K562 (cell line): ENCODE measurements around the gene NOL11. TPM values are rescaled to one million over a fixed set of nuclear protein-coding genes. Genes with fewer than 3 reads are reported as not detected.

Experiments
- ATAC-seq: fragments of 200-7000 bp; cut with Tn5 transposase; 3 replicates; pipeline ENCODE4 v1.9.1; 2020; ENCODE audit warnings: moderate library complexity
- BruUV-seq: library from RNA; stranded (reverse); fragments of 400-500 nt; replicated peaks from 2 replicates; lab custom pipeline; 2021; lab: Mats Ljungman, UMichigan
- CTCF ChIA-PET: fragments of 300-600 bp; formaldehyde crosslinking; extraction: SDS; loops from one replicate; lab custom pipeline; 2021; ENCODE audit warnings: low intra/inter-chr PET ratio; lab: Yijun Ruan, JAX
- POLR2A ChIA-PET: fragments of 300-600, 350-650 bp; sonication (Branson Sonifier 250); formaldehyde crosslinking; extraction: SDS; loops from one replicate; lab custom pipeline; 2021; ENCODE audit warnings: antibody characterized with exemption, inconsistent platforms; lab: Yijun Ruan, JAX
- DNase-seq, 4 experiments: peaks; one replicate each; pipeline versions ENCODE4 v3.0.0 to v3.0.0-alpha.2; 2011 to 2018; ENCODE audit warnings: low spot score in 3 of 4, mixed read lengths in 3 of 4; ENCODE audit errors: extremely low read depth in 1 of 4
- FAIRE-seq: peaks from 2 replicates; lab custom pipeline; 2011; peaks lifted over from hg19 to GRCh38; lab: Jason Lieb, UNC
- H2AFZ ChIP-seq: 2 replicates; pipeline ENCODE4 v1.6.0; 2011; ENCODE audit warnings: low read depth, low read length, control low read depth, inconsistent platforms
- H3K27ac ChIP-seq: fragments of 200-600 bp; 3 replicates; pipeline ENCODE4 v1.8.0; 2011; ENCODE audit warnings: low read depth, mild to moderate bottlenecking, control low read depth, inconsistent platforms, low read length, moderate library complexity, mixed read lengths; ENCODE audit errors: extremely low read depth
- H3K27me3 ChIP-seq, 2 experiments: fragments of 300-600 bp in 1 of 2; 2 replicates in 1 of 2; 3 replicates in 1 of 2; pipeline versions ENCODE4 v1.6.0 to v1.8.0; 2011; ENCODE audit warnings: inconsistent platforms in 2 of 2, low read length in 2 of 2, mild to moderate bottlenecking in 1 of 2, mixed read lengths in 1 of 2, moderate library complexity in 1 of 2; ENCODE audit not compliant: control insufficient read depth in 2 of 2, insufficient read depth in 2 of 2
- H3K36me3 ChIP-seq: fragments of 300-600 bp; 3 replicates; pipeline ENCODE4 v1.8.0; 2011; ENCODE audit warnings: mild to moderate bottlenecking, low read length, inconsistent platforms; ENCODE audit not compliant: control insufficient read depth, insufficient read depth
- H3K4me1 ChIP-seq, 2 experiments: fragments of 200-600 bp in 1 of 2; replicated peaks in 1 of 2; 2 replicates in 1 of 2; 3 replicates in 1 of 2; pipeline versions ENCODE4 v1.5.1 to v1.8.0; 2011; ENCODE audit warnings: inconsistent platforms in 2 of 2, low read length in 2 of 2, mild to moderate bottlenecking in 1 of 2, mixed read lengths in 1 of 2, moderate library complexity in 1 of 2; ENCODE audit not compliant: control insufficient read depth in 2 of 2, insufficient read depth in 2 of 2
- H3K4me2 ChIP-seq: 2 replicates; pipeline ENCODE4 v1.6.1; 2011; ENCODE audit warnings: low read length, control low read depth, inconsistent platforms, mixed read lengths; ENCODE audit not compliant: insufficient read depth
- H3K4me3 ChIP-seq: fragments of 200-600 bp; sonication (generic), shearing (Covaris generic); 2 replicates; pipeline ENCODE4 v1.5.1; 2016; ENCODE audit warnings: control low read depth, inconsistent platforms
- H3K79me2 ChIP-seq: fragments of 200-600 bp; 3 replicates; pipeline ENCODE4 v1.8.0; 2011; ENCODE audit warnings: low read length, inconsistent platforms; ENCODE audit not compliant: control insufficient read depth, insufficient read depth
- H3K9ac ChIP-seq, 2 experiments: 2 replicates each; pipeline versions ENCODE4 v1.6.0 to v1.6.1; 2011; ENCODE audit warnings: low read depth in 2 of 2, low read length in 2 of 2, control low read depth in 1 of 2, inconsistent platforms in 1 of 2, mild to moderate bottlenecking in 1 of 2, mixed read lengths in 1 of 2; ENCODE audit not compliant: insufficient read depth in 1 of 2
- H3K9me1 ChIP-seq: one replicate; pipeline ENCODE4 v1.6.0; 2011; ENCODE audit warnings: inconsistent platforms, mild to moderate bottlenecking, low read length, moderate library complexity; ENCODE audit not compliant: control insufficient read depth, insufficient read depth
- H3K9me3 ChIP-seq: replicated peaks from 2 replicates; pipeline ENCODE4 v1.5.1; 2011; ENCODE audit warnings: low read depth, low read length, inconsistent platforms; ENCODE audit not compliant: control insufficient read depth, insufficient read depth
- H4K20me1 ChIP-seq: replicated peaks from 2 replicates; pipeline ENCODE4 v1.6.1; 2011; ENCODE audit warnings: low read length, inconsistent platforms, mixed read lengths; ENCODE audit not compliant: control insufficient read depth, insufficient read depth
- HDAC3 ChIP-seq: fragments of 450-650 bp; IDR thresholded peaks from 2 replicates; pipeline ENCODE4 v1.6.1; 2018; ENCODE audit warnings: borderline replicate concordance, mild to moderate bottlenecking, moderate library complexity; ENCODE audit not compliant: partially characterized antibody
- NFRKB ChIP-seq: fragments of 450-650 bp; IDR thresholded peaks from 2 replicates; pipeline ENCODE4 v1.6.1; 2016; ENCODE audit warnings: low read depth
- ZNF764 ChIP-seq: fragments of 250-450 bp; sonication (Bioruptor Pico); IDR thresholded peaks from 2 replicates; pipeline ENCODE4 v1.4.0; 2020; ENCODE audit warnings: low read depth, mild to moderate bottlenecking, moderate library complexity
- WGBS: fragments of 100-300 bp; shearing (Covaris generic); methylation state at CpG from one replicate; pipeline ENCODE4 v1.1.6; 2016; ENCODE audit warnings: low coverage, mixed read lengths; ENCODE audit not compliant: insufficient coverage; ENCODE audit errors: missing lambda C conversion rate; 5-methylcytosine and 5-hydroxymethylcytosine counted together
- in situ Hi-C: fragments of 300-500 bp; cut with MboI; formaldehyde crosslinking; loops from 4 replicates; pipeline ENCODE4 v1.15.0; 2018; ENCODE audit warnings: inconsistent platforms, mixed read lengths
- intact Hi-C: fragments of 100-400 bp; cut with micrococcal nuclease; formaldehyde crosslinking; loops from 2 replicates; pipeline ENCODE4 v1.14.2; 2022
- polyA plus RNA-seq, 8 experiments: library from polyadenylated mRNA; depleted of rRNA in 4 of 8; stranded (reverse) in 5 of 8; unstranded in 3 of 8; fragments of >200 nt; fragmentation: Nextera tagmentation in 2 of 8; fragmentation: Illumina TruSeq in 1 of 8; extraction: Ambion mirVana in 2 of 8; extraction: Trizol in 1 of 8; gene quantifications; 2 replicates each; pipeline versions ENCODE4 v1.2.1 to v1.2.3, GENCODE V29; 2011 to 2014; ENCODE audit warnings: inconsistent platforms in 1 of 8, missing spikeins in 1 of 8
- total RNA-seq, 7 experiments: library from RNA; depleted of rRNA in 6 of 7; stranded (reverse); fragments of >200 nt in 6 of 7; fragmentation: Illumina TruSeq in 2 of 7; extraction: Trizol in 2 of 7; gene quantifications; 2 replicates each; pipeline versions ENCODE4 v1.2.1 to v1.2.3, GENCODE V29; 2011 to 2021; ENCODE audit warnings: low replicate concordance in 1 of 7
- TF ChIP-seq, protein P1 (sequence below): conservative IDR thresholded peaks from 2 replicates; pipeline ENCODE4 v1.6.1; 2011; ENCODE audit warnings: low read depth, mild to moderate bottlenecking, low read length; ENCODE audit not compliant: control insufficient read depth
- TF ChIP-seq, protein P2 (sequence below): sonication (generic); formaldehyde crosslinking; IDR thresholded peaks from 2 replicates; pipeline ENCODE4 v1.8.0; 2022; ENCODE audit warnings: missing genetic modification reagents, mild to moderate bottlenecking, moderate library complexity, borderline replicate concordance

NOL11 gene
- total and polyA plus RNA-seq, 9 of the 15 experiments (the other 6 are each of a cell fraction or from before 2014, with no cell fraction given), result 61.1 to 175 (median 121) TPM

DNA sequence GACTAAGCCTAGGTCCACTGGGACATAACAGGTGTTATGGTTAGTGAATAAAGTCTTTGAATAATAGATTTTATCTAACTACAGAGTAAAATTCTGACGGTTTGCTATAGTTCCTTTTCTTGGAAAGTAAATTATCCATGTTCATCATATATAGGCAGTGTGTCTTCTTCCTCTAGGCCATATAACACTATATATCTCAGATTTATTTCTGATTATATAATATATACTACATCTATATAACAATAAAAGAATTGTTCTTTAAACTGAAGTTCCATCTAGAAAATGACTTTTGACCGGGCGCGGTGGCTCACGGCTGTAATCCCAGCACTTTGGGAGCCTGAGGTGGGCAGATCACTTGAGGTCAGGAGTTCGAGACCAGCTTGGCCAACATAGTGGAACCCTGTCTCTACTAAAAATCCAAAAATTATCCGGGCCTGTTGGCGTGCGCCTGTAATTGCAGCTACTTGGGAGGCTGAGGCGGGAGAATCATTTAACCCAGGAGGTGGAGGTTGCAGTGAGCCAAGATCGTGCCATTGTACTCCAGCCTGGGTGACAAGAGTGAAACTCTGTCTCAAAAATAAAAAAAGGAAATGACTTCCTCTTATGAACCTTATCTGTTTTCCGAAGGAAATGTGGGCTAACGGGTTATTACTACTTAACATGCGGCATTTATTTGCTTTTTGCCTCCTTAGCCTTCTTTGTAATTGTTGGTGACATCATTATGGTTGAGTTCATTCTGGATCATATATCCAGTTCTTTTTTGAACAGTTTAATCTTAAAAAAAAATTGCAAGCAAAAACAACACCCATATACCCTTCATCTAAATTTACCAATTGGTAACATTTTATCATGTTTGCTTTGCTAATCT lies 29.2 kb downstream of the NOL11 start:
- in situ Hi-C loops, result no loop called here
- Histone ChIP-seq H3K27me3 (no peaks in the 10 kb centered on the region), H3K9ac (no peak overlapping the region), H3K9me3 (no peaks in the 10 kb centered on the region), H3K27ac (no peak overlapping the region), H3K36me3 (peaks cover 82% of the 10 kb centered on the region), H2AFZ (no peak overlapping the region), H3K4me1 (no peaks in the 10 kb centered on the region; a peak in 2 of 5 replicates), H3K4me2 (no peak overlapping the region), H3K4me3 (no peak overlapping the region), H3K9me1 (no peaks in the 10 kb centered on the region), H3K79me2 (no peaks in the 10 kb centered on the region), H4K20me1 (no peaks in the 10 kb centered on the region)
- intact Hi-C loops, result no loop called here
- ChIA-PET CTCF (no interaction called here), POLR2A (interaction anchor here (1.2 kb wide), 1 partner anchor 18 kb away, joined by 3 read pairs; no protein-coding TSS in a partner anchor)
- DNase-seq, result no peak
- no peak for ATAC-seq
- 72% methylated on average over 14 of the region's 14 CpGs for WGBS
- BruUV-seq, result no TSS peak
- TF ChIP-seq NFRKB (no peak), ZNF764 (no peak), HDAC3 (no peak)
- TF ChIP-seq, protein P1, sequence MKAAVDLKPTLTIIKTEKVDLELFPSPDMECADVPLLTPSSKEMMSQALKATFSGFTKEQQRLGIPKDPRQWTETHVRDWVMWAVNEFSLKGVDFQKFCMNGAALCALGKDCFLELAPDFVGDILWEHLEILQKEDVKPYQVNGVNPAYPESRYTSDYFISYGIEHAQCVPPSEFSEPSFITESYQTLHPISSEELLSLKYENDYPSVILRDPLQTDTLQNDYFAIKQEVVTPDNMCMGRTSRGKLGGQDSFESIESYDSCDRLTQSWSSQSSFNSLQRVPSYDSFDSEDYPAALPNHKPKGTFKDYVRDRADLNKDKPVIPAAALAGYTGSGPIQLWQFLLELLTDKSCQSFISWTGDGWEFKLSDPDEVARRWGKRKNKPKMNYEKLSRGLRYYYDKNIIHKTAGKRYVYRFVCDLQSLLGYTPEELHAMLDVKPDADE, result no peak
- TF ChIP-seq, protein P2, sequence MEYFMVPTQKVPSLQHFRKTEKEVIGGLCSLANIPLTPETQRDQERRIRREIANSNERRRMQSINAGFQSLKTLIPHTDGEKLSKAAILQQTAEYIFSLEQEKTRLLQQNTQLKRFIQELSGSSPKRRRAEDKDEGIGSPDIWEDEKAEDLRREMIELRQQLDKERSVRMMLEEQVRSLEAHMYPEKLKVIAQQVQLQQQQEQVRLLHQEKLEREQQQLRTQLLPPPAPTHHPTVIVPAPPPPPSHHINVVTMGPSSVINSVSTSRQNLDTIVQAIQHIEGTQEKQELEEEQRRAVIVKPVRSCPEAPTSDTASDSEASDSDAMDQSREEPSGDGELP (CRISPR knock-in tag), result no peak
- no peak for FAIRE-seq
